ENCODE results near the gene BABAM2.

Gene BABAM2

GRCh38 chr2:28293416-28293815, 402.9 kb downstream of the BABAM2 start:
- no peak for DNase-seq

- DNase-seq = no peak
These were observed 403.9 kb downstream of the BABAM2 start for GRCh38 chr2:28294451-28294850.

- DNase-seq = no peak
These were observed 405.7 kb downstream of the BABAM2 start for GRCh38 chr2:28296243-28296642.

GRCh38 chr2:28296904-28297303, 406.4 kb downstream of the BABAM2 start:
- no peak for DNase-seq

- DNase-seq = no peak
These were observed 407.0 kb downstream of the BABAM2 start for GRCh38 chr2:28297531-28297930.

GRCh38 chr2:28298406-28298805, 407.9 kb downstream of the BABAM2 start:
- no peak for DNase-seq

GRCh38 chr2:28300485-28301341, 410.2 kb downstream of the BABAM2 start:
- DNase-seq = no peak

GRCh38 chr2:28305202-28305601, 414.7 kb downstream of the BABAM2 start:
- DNase-seq = no peak

GRCh38 chr2:28310107-28310506, 419.6 kb downstream of the BABAM2 start:
- DNase-seq = no peak

GRCh38 chr2:28311660-28312249, 421.2 kb downstream of the BABAM2 start:
- DNase-seq = no peak

GRCh38 chr2:28312307-28313219, 422.0 kb downstream of the BABAM2 start:
- no peak for DNase-seq

- no peak for DNase-seq
These were observed 422.8 kb downstream of the BABAM2 start for GRCh38 chr2:28313220-28313784.

- no peak for DNase-seq
These were observed 424.4 kb downstream of the BABAM2 start for GRCh38 chr2:28314968-28315367.

- no peak for DNase-seq
These were observed 426.2 kb downstream of the BABAM2 start for GRCh38 chr2:28316546-28317335.

- no peak for DNase-seq
These were observed 426.9 kb downstream of the BABAM2 start for GRCh38 chr2:28317390-28317789.

- no peak for DNase-seq
These were observed 427.5 kb downstream of the BABAM2 start for GRCh38 chr2:28318023-28318422.

GRCh38 chr2:28318462-28319117, 428.1 kb downstream of the BABAM2 start:
- DNase-seq = no peak

GRCh38 chr2:28319118-28320008, 428.8 kb downstream of the BABAM2 start:
- no peak for DNase-seq

- DNase-seq = no peak
These were observed 429.5 kb downstream of the BABAM2 start for GRCh38 chr2:28320009-28320365.

GRCh38 chr2:28320371-28320770, 429.8 kb downstream of the BABAM2 start:
- DNase-seq = no peak

GRCh38 chr2:28321426-28321825, 430.9 kb downstream of the BABAM2 start:
- DNase-seq = no peak

All from AML-193 (cell line).